HepG2 (cell line): ENCODE data around the gene SLC7A6OS. TPM values are rescaled to one million over a fixed set of nuclear protein-coding genes. Genes with fewer than 3 reads are reported as not detected.

Source experiments
- ATAC-seq: fragments of 200-7000 bp; cut with Tn5 transposase; 3 replicates; pipeline ENCODE4 v1.9.1; 2020; ENCODE audit warnings: mild to moderate bottlenecking, moderate library complexity
- BruUV-seq: library from RNA; stranded (reverse); fragments of 400-500 nt; replicated peaks from 2 replicates; lab custom pipeline; 2021; lab: Mats Ljungman, UMichigan
- CTCF ChIA-PET: fragments of 300-600 bp; formaldehyde crosslinking; extraction: SDS; loops from one replicate; lab custom pipeline; 2021; ENCODE audit warnings: low total read pairs, inconsistent platforms, low intra/inter-chr PET ratio; lab: Yijun Ruan, JAX
- POLR2A ChIA-PET: fragments of 350-600 bp; sonication (Branson Sonifier 250); formaldehyde crosslinking; loops from one replicate; lab custom pipeline; 2020; ENCODE audit warnings: antibody characterized with exemption, inconsistent platforms; lab: Yijun Ruan, JAX
- DNase-seq: peaks from one replicate; pipeline ENCODE4 v3.0.0-alpha.2; 2015; ENCODE audit warnings: low spot score
- FAIRE-seq: peaks from 3 replicates; lab custom pipeline; 2011; peaks lifted over from hg19 to GRCh38; lab: Jason Lieb, UNC
- H2AFZ ChIP-seq: one replicate; pipeline ENCODE4 v1.6.1; 2011; ENCODE audit warnings: low read length, inconsistent platforms
- H3K27ac ChIP-seq: fragments of 300-600 bp; 3 replicates; pipeline ENCODE4 v1.8.0; 2011; ENCODE audit warnings: mixed run types, mild to moderate bottlenecking, mixed read lengths, low read length, inconsistent platforms; ENCODE audit not compliant: insufficient read depth; ENCODE audit errors: extremely low read length
- H3K27me3 ChIP-seq, 2 experiments: fragments of 200-600 bp in 1 of 2; 2 replicates in 1 of 2; 3 replicates in 1 of 2; pipeline versions ENCODE4 v1.6.0 to v1.8.0; 2011; ENCODE audit warnings: low read length in 2 of 2, mild to moderate bottlenecking in 2 of 2, moderate library complexity in 2 of 2, inconsistent platforms in 1 of 2; ENCODE audit not compliant: insufficient read depth in 2 of 2, control insufficient read depth in 1 of 2
- H3K36me3 ChIP-seq, 2 experiments: fragments of 200-600 bp in 1 of 2; replicated peaks in 1 of 2; 2 replicates in 1 of 2; 3 replicates in 1 of 2; pipeline versions ENCODE4 v1.5.1 to v1.8.0; 2011; ENCODE audit warnings: low read length in 2 of 2, inconsistent platforms in 1 of 2; ENCODE audit not compliant: insufficient read depth in 2 of 2, control insufficient read depth in 1 of 2
- H3K4me1 ChIP-seq: 2 replicates; pipeline ENCODE4 v1.5.1; 2012; ENCODE audit warnings: low read length, inconsistent platforms; ENCODE audit not compliant: insufficient read depth
- H3K4me2 ChIP-seq: 2 replicates; pipeline ENCODE4 v1.6.0; 2011; ENCODE audit warnings: low read depth, low read length, inconsistent platforms
- H3K4me3 ChIP-seq, 3 experiments: fragments of 200-600 bp in 1 of 3; sonication (generic), shearing (Covaris generic) in 1 of 3; replicated peaks in 1 of 3; 2 replicates each; pipeline ENCODE4 v1.5.1; 2011 to 2016; ENCODE audit warnings: low read length in 3 of 3, inconsistent platforms in 2 of 3, low read depth in 2 of 3, mild to moderate bottlenecking in 2 of 3, control low read depth in 1 of 3, mixed read lengths in 1 of 3; ENCODE audit not compliant: insufficient read depth in 1 of 3
- H3K79me2 ChIP-seq: one replicate; pipeline ENCODE4 v1.6.1; 2011; ENCODE audit warnings: low read length, inconsistent platforms; ENCODE audit not compliant: insufficient read depth
- H3K9ac ChIP-seq: 2 replicates; pipeline ENCODE4 v1.6.0; 2011; ENCODE audit warnings: mild to moderate bottlenecking, low read depth, low read length, inconsistent platforms; ENCODE audit not compliant: insufficient read depth
- H3K9me3 ChIP-seq: 2 replicates; pipeline ENCODE4 v1.5.1; 2012; ENCODE audit warnings: mild to moderate bottlenecking, low read length
- H4K20me1 ChIP-seq: 2 replicates; pipeline ENCODE4 v1.6.0; 2011; ENCODE audit warnings: inconsistent platforms, mild to moderate bottlenecking, low read length, moderate library complexity; ENCODE audit not compliant: insufficient read depth
- ATAD3A ChIP-seq: sonication (generic); formaldehyde crosslinking; IDR thresholded peaks from 2 replicates; pipeline ENCODE4 v1.4.0; 2020; ENCODE audit warnings: missing genetic modification reagents
- CBX2 ChIP-seq, 2 experiments: fragments of 200-600 bp in 1 of 2; sonication (generic); formaldehyde crosslinking in 1 of 2; IDR thresholded peaks; 2 replicates each; pipeline versions ENCODE4 v1.7.0 to v1.8.1; 2018 to 2022; ENCODE audit warnings: low read depth in 2 of 2, low read length in 1 of 2, mild to moderate bottlenecking in 1 of 2, missing genetic modification reagents in 1 of 2
- CENPX ChIP-seq: sonication (generic); formaldehyde crosslinking; IDR thresholded peaks from 2 replicates; pipeline ENCODE4 v1.9.0; 2021; ENCODE audit warnings: mild to moderate bottlenecking, missing genetic modification reagents, moderate library complexity
- GABPB1 ChIP-seq: IDR thresholded peaks from 2 replicates; pipeline ENCODE4 v1.6.1; 2016; ENCODE audit warnings: mild to moderate bottlenecking, missing genetic modification reagents, moderate library complexity, missing compliant biosample characterization
- GATAD1 ChIP-seq: IDR thresholded peaks from 2 replicates; pipeline ENCODE4 v1.6.1; 2016; ENCODE audit warnings: missing genetic modification reagents, missing compliant biosample characterization
- GMEB1 ChIP-seq: sonication (generic); formaldehyde crosslinking; IDR thresholded peaks from 2 replicates; pipeline ENCODE4 v1.5.1; 2020; ENCODE audit warnings: missing genetic modification reagents, mild to moderate bottlenecking, borderline replicate concordance
- GZF1 ChIP-seq: sonication (generic); formaldehyde crosslinking; IDR thresholded peaks from 2 replicates; pipeline ENCODE4 v1.5.1; 2020; ENCODE audit warnings: mild to moderate bottlenecking, missing genetic modification reagents
- HOXD1 ChIP-seq: sonication (generic); formaldehyde crosslinking; IDR thresholded peaks from 2 replicates; pipeline ENCODE4 v1.5.0; 2020; ENCODE audit warnings: missing genetic modification reagents
- KDM5A ChIP-seq: fragments of 200-600 bp; sonication (generic); IDR thresholded peaks from 2 replicates; pipeline ENCODE4 v1.7.0; 2018; ENCODE audit warnings: antibody characterized with exemption, mild to moderate bottlenecking, low read length, borderline replicate concordance
- KLF15 ChIP-seq: sonication (generic); formaldehyde crosslinking; IDR thresholded peaks from 2 replicates; pipeline ENCODE4 v1.8.1; 2023; ENCODE audit warnings: borderline replicate concordance, mild to moderate bottlenecking, inconsistent platforms, missing genetic modification reagents, mixed read lengths
- NPAS2 ChIP-seq: sonication (generic); formaldehyde crosslinking; IDR thresholded peaks from 2 replicates; pipeline ENCODE4 v1.8.0; 2022; ENCODE audit warnings: mild to moderate bottlenecking, missing genetic modification reagents, borderline replicate concordance
- POLR2AphosphoS5 ChIP-seq: IDR thresholded peaks from 2 replicates; pipeline ENCODE4 v1.6.1; 2012; ENCODE audit warnings: low read depth, low read length
- RARG ChIP-seq: sonication (generic); formaldehyde crosslinking; IDR thresholded peaks from 2 replicates; pipeline ENCODE4 v1.4.0; 2020; ENCODE audit warnings: low read depth, mild to moderate bottlenecking, missing genetic modification reagents
- SIN3B ChIP-seq: fragments of 150-350 bp; IDR thresholded peaks from 2 replicates; pipeline ENCODE4 v1.6.1; 2014; ENCODE audit warnings: low read length
- ZMYM2 ChIP-seq: sonication (generic); formaldehyde crosslinking; IDR thresholded peaks from 2 replicates; pipeline ENCODE4 v1.8.0; 2022; ENCODE audit warnings: mild to moderate bottlenecking, missing genetic modification reagents
- ZNF124 ChIP-seq: sonication (generic); formaldehyde crosslinking; IDR thresholded peaks from 2 replicates; pipeline ENCODE4 v1.4.0; 2020; ENCODE audit warnings: missing genetic modification reagents
- ZNF562 ChIP-seq: sonication (generic); formaldehyde crosslinking; IDR thresholded peaks from 2 replicates; pipeline ENCODE4 v1.8.0; 2022; ENCODE audit warnings: missing genetic modification reagents, borderline replicate concordance
- ZNF644 ChIP-seq: IDR thresholded peaks from 2 replicates; pipeline ENCODE4 v1.6.1; 2016; ENCODE audit warnings: low read depth
- ZNF703 ChIP-seq: sonication (generic); formaldehyde crosslinking; IDR thresholded peaks from 2 replicates; pipeline ENCODE4 v1.5.1; 2020; ENCODE audit warnings: missing genetic modification reagents, mild to moderate bottlenecking, moderate library complexity, borderline replicate concordance
- ZNF788 ChIP-seq: sonication (generic); formaldehyde crosslinking; IDR thresholded peaks from 2 replicates; pipeline ENCODE4 v1.5.0; 2020; ENCODE audit warnings: mild to moderate bottlenecking, missing genetic modification reagents, borderline replicate concordance
- ZNF83 ChIP-seq: sonication (generic); formaldehyde crosslinking; IDR thresholded peaks from 2 replicates; pipeline ENCODE4 v1.4.0; 2020; ENCODE audit warnings: missing genetic modification reagents, mild to moderate bottlenecking, borderline replicate concordance
- WGBS: methylation state at CpG from one replicate; pipeline ENCODE4 v1.1.6; 2017; ENCODE audit warnings: low lambda C conversion rate; 5-methylcytosine and 5-hydroxymethylcytosine counted together
- in situ Hi-C: cut with HindIII; loops from 2 replicates; pipeline ENCODE4 v1.10.0; 2017; ENCODE audit warnings: low pct_unique_long_range_greater_than_20kb; ENCODE audit not compliant: extremely low pct_ligation_motif_present
- intact Hi-C: fragments of 100-400 bp; cut with micrococcal nuclease; formaldehyde crosslinking; loops from one replicate; pipeline ENCODE4 v1.10.0; 2022; ENCODE audit not compliant: unreplicated experiment
- polyA plus RNA-seq, 8 experiments: library from polyadenylated mRNA; depleted of rRNA in 3 of 8; stranded (reverse) in 7 of 8; unstranded in 1 of 8; fragments of >200 nt; fragmentation: Illumina TruSeq in 4 of 8; extraction: Trizol in 4 of 8; gene quantifications; 2 replicates each; pipeline versions ENCODE4 v1.2.1 to v1.2.3, GENCODE V29; 2011 to 2016; ENCODE audit warnings: low read depth in 4 of 8, missing spikeins in 1 of 8, mixed read lengths in 1 of 8; ENCODE audit not compliant: insufficient read depth in 1 of 8
- total RNA-seq, 5 experiments: library from RNA; depleted of rRNA; stranded (reverse); fragments of >200 nt; fragmentation: Illumina TruSeq; extraction: Trizol; gene quantifications; 2 replicates each; pipeline ENCODE4 v1.2.3, GENCODE V29; 2016; ENCODE audit warnings: low read depth in 1 of 5

The SLC7A6OS gene
- total and polyA plus RNA-seq, 2 of the 13 experiments (the other 11 are each of a cell fraction or from before 2014, with no cell fraction given), result 11.2 to 21.5 TPM

- TF ChIP-seq ZNF124 (0 out of 2 replicates have a peak, but pooled peaks have one; percentile 75), KLF15 (CRISPR knock-in tag) (0 out of 2 replicates have a peak, but pooled peaks have one; percentile 52), POLR2AphosphoS5 (no peak), GABPB1 (CRISPR knock-in tag) (peak; percentile 74; the same call in 1 of the 2 replicates), NPAS2 (no peak), ZMYM2 (CRISPR knock-in tag) (no peak), GZF1 (CRISPR knock-in tag) (no peak), ZNF703 (CRISPR knock-in tag) (peak; percentile 80; the same call in 1 of the 2 replicates)
These were observed 46.3 kb downstream of the SLC7A6OS start, which contains the start of gene SLC7A6 (continued) for GRCh38 chr16:68264128-68265077.

- ChIA-PET CTCF (interaction anchor here (1.8 to 6.0 kb wide), 2 partner anchors 47 to 66 kb away, joined by 4 to 96 read pairs; partner anchors contain the start of genes PRMT7 and SLC7A6OS), POLR2A (interaction anchor here (1.0 to 4.5 kb wide), 23 partner anchors 12 to 320 kb away, joined by 3 to 89 read pairs (median 10); partner anchors contain the start of genes ESRP2, LCAT, NFATC3 and PLA2G15)
- peak; percentile 32 for ATAC-seq
- Histone ChIP-seq H3K79me2 (peaks cover 25% of the 10 kb centered on the region), H3K27ac (peak overlapping the region; percentile 97), H2AFZ (peak overlapping the region; percentile 21), H3K4me3 (peak overlapping the region; percentile 49 to 100 (median 97)), H4K20me1 (0 out of 2 replicates have a peak, but pooled peaks cover 5% of the 10 kb centered on the region), H3K4me2 (peak overlapping the region; percentile 100), H3K36me3 (peaks cover 0 to 5% of the 10 kb centered on the region in 2 experiments; a peak in 1 of 5 replicates), H3K9me3 (no peaks in the 10 kb centered on the region), H3K4me1 (peaks cover 53% of the 10 kb centered on the region), H3K9ac (peak overlapping the region; percentile 100), H3K27me3 (no peaks in the 10 kb centered on the region; a peak in 1 of 5 replicates)
- intact Hi-C loops, result loop anchor here (2.0 kb wide), 2 partner anchors 27 to 35 kb away; partner anchors contain the start of gene ESRP2
- no peak for FAIRE-seq
- DNase-seq, result no peak
- in situ Hi-C loops, result loop anchor here (5.0 kb wide), 1 partner anchor 64 kb away; no protein-coding TSS in a partner anchor
- no TSS peak for BruUV-seq
- 12% methylated on average over 7 of the region's 11 CpGs for WGBS
- TF ChIP-seq CBX2 (IDR thresholded peaks at IDR 0.05; ENCODE audit: low read depth, low read length) (no peak), CBX2 (CRISPR knock-in tag; IDR thresholded peaks at IDR 0.05; ENCODE audit: low read depth) (no peak), HOXD1 (CRISPR knock-in tag) (no peak), SIN3B (no peak), ZNF83 (CRISPR knock-in tag) (no peak), ZNF788 (CRISPR knock-in tag) (no peak), ZNF562 (CRISPR knock-in tag) (no peak), ZNF644 (CRISPR knock-in tag) (no peak), CENPX (CRISPR knock-in tag) (no peak), KDM5A (no peak), RARG (CRISPR knock-in tag) (no peak), GMEB1 (CRISPR knock-in tag) (no peak), ATAD3A (CRISPR knock-in tag) (no peak), GATAD1 (CRISPR knock-in tag) (no peak)
These were observed 47.1 kb downstream of the SLC7A6OS start for GRCh38 chr16:68263559-68264127.
